Duodenal mucosa (tissue), 2 donors: Measurements from ENCODE around the gene ARHGAP5.

Source experiments
- H3K27ac ChIP-seq: one replicate; pipeline ENCODE4 v1.7.0; 2013; ENCODE audit warnings: low read depth, low read length
- H3K27me3 ChIP-seq, 2 donors: one replicate each; pipeline ENCODE4 v1.7.0; 2013; ENCODE audit warnings: low read length in 2 of 2, control low read depth in 1 of 2; ENCODE audit not compliant: insufficient read depth in 2 of 2, control insufficient read depth in 1 of 2
- H3K36me3 ChIP-seq, 2 donors: one replicate each; pipeline ENCODE4 v1.7.0; 2013; ENCODE audit warnings: low read length in 2 of 2, control low read depth in 1 of 2; ENCODE audit not compliant: insufficient read depth in 2 of 2, control insufficient read depth in 1 of 2
- H3K4me1 ChIP-seq, 2 donors: one replicate each; pipeline ENCODE4 v1.7.0; 2013; ENCODE audit warnings: low read length in 2 of 2, control low read depth in 1 of 2; ENCODE audit not compliant: insufficient read depth in 2 of 2, control insufficient read depth in 1 of 2
- H3K4me3 ChIP-seq, 2 donors: one replicate each; pipeline ENCODE4 v1.7.0; 2013; ENCODE audit warnings: low read length in 2 of 2, low read depth in 1 of 2
- H3K9ac ChIP-seq, 2 donors: one replicate each; pipeline ENCODE4 v1.7.0; 2013; ENCODE audit warnings: low read length in 2 of 2, low read depth in 1 of 2
- H3K9me3 ChIP-seq, 2 donors: one replicate each; pipeline ENCODE4 v1.7.0; 2013; ENCODE audit warnings: low read length in 2 of 2, control low read depth in 1 of 2; ENCODE audit not compliant: control insufficient read depth in 1 of 2

ARHGAP5 gene

GRCh38 chr14:32166924-32167323 is 89.8 kb downstream of the ARHGAP5 start:
- Histone ChIP-seq H3K27ac (no peak overlapping the region), H3K36me3 (no peaks in the 10 kb centered on the region), H3K4me3 (no peak overlapping the region), H3K27me3 (no peaks in the 10 kb centered on the region), H3K9me3 (no peaks in the 10 kb centered on the region), H3K9ac (no peak overlapping the region), H3K4me1 (no peaks in the 10 kb centered on the region)

- Histone ChIP-seq H3K9ac (no peak overlapping the region), H3K27ac (no peak overlapping the region), H3K4me3 (no peak overlapping the region), H3K36me3 (no peaks in the 10 kb centered on the region), H3K9me3 (no peaks in the 10 kb centered on the region), H3K4me1 (no peaks in the 10 kb centered on the region), H3K27me3 (no peaks in the 10 kb centered on the region)
Observed at GRCh38 chr14:32167907-32168306, 90.8 kb downstream of the ARHGAP5 start.

GRCh38 chr14:32169191-32169590 is 92.1 kb downstream of the ARHGAP5 start:
- Histone ChIP-seq H3K4me3 (no peak overlapping the region), H3K4me1 (no peaks in the 10 kb centered on the region), H3K9ac (no peak overlapping the region), H3K9me3 (no peaks in the 10 kb centered on the region), H3K36me3 (no peaks in the 10 kb centered on the region), H3K27ac (no peak overlapping the region), H3K27me3 (no peaks in the 10 kb centered on the region)

GRCh38 chr14:32171469-32171868 is 94.4 kb downstream of the ARHGAP5 start:
- H3K4me1 ChIP-seq = no peaks in the 10 kb centered on the region
- H3K4me3 ChIP-seq = no peak overlapping the region
- H3K27ac ChIP-seq = no peak overlapping the region
- no peaks in the 10 kb centered on the region for H3K9me3 ChIP-seq
- H3K9ac ChIP-seq = no peak overlapping the region
- H3K36me3 ChIP-seq = no peaks in the 10 kb centered on the region
- no peaks in the 10 kb centered on the region for H3K27me3 ChIP-seq

- Histone ChIP-seq H3K27ac (no peak overlapping the region), H3K27me3 (no peaks in the 10 kb centered on the region), H3K36me3 (no peaks in the 10 kb centered on the region), H3K4me1 (no peaks in the 10 kb centered on the region), H3K9me3 (peaks cover 0 to 6% of the 10 kb centered on the region in 2 donors), H3K9ac (no peak overlapping the region), H3K4me3 (no peak overlapping the region)
Observed at GRCh38 chr14:32183151-32184058, 106.3 kb downstream of the ARHGAP5 start.

- Histone ChIP-seq H3K4me1 (no peaks in the 10 kb centered on the region), H3K36me3 (no peaks in the 10 kb centered on the region), H3K9ac (no peak overlapping the region), H3K27me3 (no peaks in the 10 kb centered on the region), H3K27ac (no peak overlapping the region), H3K9me3 (peaks cover 0 to 6% of the 10 kb centered on the region in 2 donors), H3K4me3 (no peak overlapping the region)
Observed at GRCh38 chr14:32185097-32185496, 108.0 kb downstream of the ARHGAP5 start.

GRCh38 chr14:32186248-32186647 is 109.1 kb downstream of the ARHGAP5 start:
- Histone ChIP-seq H3K9ac (no peak overlapping the region), H3K4me1 (no peaks in the 10 kb centered on the region), H3K9me3 (peaks cover 0 to 6% of the 10 kb centered on the region in 2 donors), H3K36me3 (no peaks in the 10 kb centered on the region), H3K27ac (no peak overlapping the region), H3K27me3 (no peaks in the 10 kb centered on the region), H3K4me3 (no peak overlapping the region)

GRCh38 chr14:32189811-32190210 is 112.7 kb downstream of the ARHGAP5 start:
- Histone ChIP-seq H3K4me3 (no peak overlapping the region), H3K9ac (no peak overlapping the region), H3K27me3 (no peaks in the 10 kb centered on the region), H3K27ac (no peak overlapping the region), H3K9me3 (peaks cover 0 to 6% of the 10 kb centered on the region in 2 donors), H3K4me1 (no peaks in the 10 kb centered on the region), H3K36me3 (no peaks in the 10 kb centered on the region)

GRCh38 chr14:32190673-32191072 is 113.6 kb downstream of the ARHGAP5 start:
- Histone ChIP-seq H3K4me3 (no peak overlapping the region), H3K9ac (no peak overlapping the region), H3K9me3 (no peaks in the 10 kb centered on the region), H3K4me1 (no peaks in the 10 kb centered on the region), H3K27me3 (no peaks in the 10 kb centered on the region), H3K36me3 (no peaks in the 10 kb centered on the region), H3K27ac (no peak overlapping the region)

- Histone ChIP-seq H3K36me3 (no peaks in the 10 kb centered on the region), H3K27me3 (no peaks in the 10 kb centered on the region), H3K4me3 (no peak overlapping the region), H3K9ac (no peak overlapping the region), H3K4me1 (no peaks in the 10 kb centered on the region), H3K9me3 (no peaks in the 10 kb centered on the region), H3K27ac (no peak overlapping the region)
Observed at GRCh38 chr14:32192712-32193373, 115.7 kb downstream of the ARHGAP5 start.
